Spleen (tissue), 7 donors: ENCODE measurements around the gene TPO.

Experiments used
- POLR2AphosphoS5 ChIP-seq, 3 donors: sonication (generic); formaldehyde crosslinking; IDR thresholded peaks; one replicate each; pipeline ENCODE4 v1.5.1; 2017; ENCODE audit warnings: antibody characterized with exemption in 3 of 3
- TF ChIP-seq, protein P1 (sequence below), 11 experiments: fragments of 200-600 bp in 7 of 11; fragments of 450-650 bp in 4 of 11; sonication (generic) in 4 of 11; IDR thresholded peaks in 8 of 11; conservative IDR thresholded peaks in 3 of 11; 1 replicate in 7 of 11; 2 replicates in 4 of 11; pipeline versions ENCODE4 v1.4.0 to v1.8.0; 2016 to 2021; ENCODE audit warnings: antibody characterized with exemption in 11 of 11, inconsistent platforms in 4 of 11, mild to moderate bottlenecking in 1 of 11
- donor health status: DM: no; HTN: no; CAD: no; lungs with moderate emphysema.
- donor health status: DM: no; HTN: no; CAD: no.
- donor health status: DM: no; HTN: no; CAD: no.

DNA sequence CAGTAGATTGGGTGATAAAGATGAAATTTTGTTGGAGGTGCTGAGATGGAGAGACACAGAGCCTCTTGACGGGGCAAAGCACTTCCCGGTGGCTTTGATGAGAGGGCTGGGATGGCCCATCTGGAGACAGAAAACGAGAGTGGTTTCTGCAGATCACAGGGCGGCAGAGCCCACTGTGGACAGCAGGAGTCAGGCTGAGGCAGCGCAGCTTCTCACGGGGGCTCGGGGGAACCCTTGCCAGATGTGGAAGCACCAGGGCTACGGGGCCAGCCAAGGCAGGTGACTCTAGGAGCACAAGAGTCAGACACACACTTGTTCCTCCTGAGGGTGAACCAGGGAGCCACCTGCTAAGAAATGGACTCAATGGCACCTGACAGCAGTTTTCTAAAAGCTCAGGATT, 78.5 kb downstream of the TPO start:
- TF ChIP-seq, protein P1, sequence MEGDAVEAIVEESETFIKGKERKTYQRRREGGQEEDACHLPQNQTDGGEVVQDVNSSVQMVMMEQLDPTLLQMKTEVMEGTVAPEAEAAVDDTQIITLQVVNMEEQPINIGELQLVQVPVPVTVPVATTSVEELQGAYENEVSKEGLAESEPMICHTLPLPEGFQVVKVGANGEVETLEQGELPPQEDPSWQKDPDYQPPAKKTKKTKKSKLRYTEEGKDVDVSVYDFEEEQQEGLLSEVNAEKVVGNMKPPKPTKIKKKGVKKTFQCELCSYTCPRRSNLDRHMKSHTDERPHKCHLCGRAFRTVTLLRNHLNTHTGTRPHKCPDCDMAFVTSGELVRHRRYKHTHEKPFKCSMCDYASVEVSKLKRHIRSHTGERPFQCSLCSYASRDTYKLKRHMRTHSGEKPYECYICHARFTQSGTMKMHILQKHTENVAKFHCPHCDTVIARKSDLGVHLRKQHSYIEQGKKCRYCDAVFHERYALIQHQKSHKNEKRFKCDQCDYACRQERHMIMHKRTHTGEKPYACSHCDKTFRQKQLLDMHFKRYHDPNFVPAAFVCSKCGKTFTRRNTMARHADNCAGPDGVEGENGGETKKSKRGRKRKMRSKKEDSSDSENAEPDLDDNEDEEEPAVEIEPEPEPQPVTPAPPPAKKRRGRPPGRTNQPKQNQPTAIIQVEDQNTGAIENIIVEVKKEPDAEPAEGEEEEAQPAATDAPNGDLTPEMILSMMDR (IDR thresholded peaks at IDR 0.05 in 8 of 11, conservative IDR thresholded peaks at IDR 0.05 in 3 of 11) = no peak
- TF ChIP-seq POLR2AphosphoS5 (IDR thresholded peaks at IDR 0.05) = no peak
